ENCODE measurements around the gene PRRT1B.

GRCh38 chr9:131605770-131606590 is 60.7 kb downstream of the PRRT1B start:
- TF ChIP-seq POLR2AphosphoS5 (IDR thresholded peaks at IDR 0.05) (no peak), POLR2A (IDR thresholded peaks at IDR 0.05) (no peak), CTCF (IDR thresholded peaks at IDR 0.05) (no peak), EP300 (IDR thresholded peaks at IDR 0.05) (no peak)
